Measurements from ENCODE around the gene TMEM182.
A peak's percentile ranks its signal among the peaks of the same experiment; 100 is the strongest.

The TMEM182 gene

GRCh38 chr2:102801858-102802699, 40.2 kb downstream of the TMEM182 start:
- DNase-seq (ENCODE audit: low read depth, low spot score) = no peak

- DNase-seq (ENCODE audit: low read depth, low spot score) = no peak
Measured at GRCh38 chr2:102803041-102803896, 41.4 kb downstream of the TMEM182 start.

- DNase-seq (ENCODE audit: low read depth, low spot score) = no peak
Measured at GRCh38 chr2:102803897-102804217, 42.0 kb downstream of the TMEM182 start.

- no peak for DNase-seq (ENCODE audit: low read depth, low spot score)
Measured at GRCh38 chr2:102806250-102806837, 44.5 kb downstream of the TMEM182 start.

GRCh38 chr2:102809291-102810189, 47.7 kb downstream of the TMEM182 start:
- no peak for DNase-seq (ENCODE audit: low read depth, low spot score)

- DNase-seq (ENCODE audit: low read depth, low spot score) = no peak
Measured at GRCh38 chr2:102815285-102815684, 53.5 kb downstream of the TMEM182 start.

GRCh38 chr2:102826904-102827303, 65.1 kb downstream of the TMEM182 start:
- DNase-seq (ENCODE audit: low read depth, low spot score) = no peak

GRCh38 chr2:102832789-102833188, 71.0 kb downstream of the TMEM182 start:
- no peak for DNase-seq (ENCODE audit: low read depth, low spot score)

GRCh38 chr2:102834523-102835273, 72.9 kb downstream of the TMEM182 start:
- no peak for DNase-seq (ENCODE audit: low read depth, low spot score)

GRCh38 chr2:102837626-102838198, 75.9 kb downstream of the TMEM182 start:
- DNase-seq (ENCODE audit: low read depth, low spot score) = no peak

- no peak for DNase-seq (ENCODE audit: low read depth, low spot score)
Measured at GRCh38 chr2:102839668-102840388, 78.0 kb downstream of the TMEM182 start.

GRCh38 chr2:102841107-102841840, 79.4 kb downstream of the TMEM182 start:
- DNase-seq (ENCODE audit: low read depth, low spot score) = peak; percentile 52

GRCh38 chr2:102843764-102844443, 82.1 kb downstream of the TMEM182 start:
- no peak for DNase-seq (ENCODE audit: low read depth, low spot score)

- no peak for DNase-seq (ENCODE audit: low read depth, low spot score)
Measured at GRCh38 chr2:102844911-102845310, 83.1 kb downstream of the TMEM182 start.

GRCh38 chr2:102848366-102848839, 86.6 kb downstream of the TMEM182 start:
- DNase-seq (ENCODE audit: low read depth, low spot score) = peak; percentile 42

- no peak for DNase-seq (ENCODE audit: low read depth, low spot score)
Measured at GRCh38 chr2:102850888-102851287, 89.1 kb downstream of the TMEM182 start.

- no peak for DNase-seq (ENCODE audit: low read depth, low spot score)
Measured at GRCh38 chr2:102852867-102853266, 91.0 kb downstream of the TMEM182 start.
